MM.1S (cell line): ENCODE measurements around the gene SCGB1D2.

Source experiments
- DNase-seq: peaks from one replicate; pipeline ENCODE4 v3.0.0-alpha.2; 2015
- H2AFZ ChIP-seq: fragments of 300-600 bp; sonication (generic); 2 replicates; pipeline ENCODE4 v1.6.0; 2016; ENCODE audit warnings: antibody characterized with exemption, low read length
- H3F3A ChIP-seq: fragments of 300-600 bp; sonication (generic); 2 replicates; pipeline ENCODE4 v1.6.1; 2016; ENCODE audit warnings: mild to moderate bottlenecking, antibody characterized with exemption, low read length, moderate library complexity, mixed read lengths; ENCODE audit not compliant: insufficient read depth
- H3K27ac ChIP-seq: fragments of 300-600 bp; sonication (generic); 2 replicates; pipeline ENCODE4 v1.5.1; 2016; ENCODE audit warnings: mild to moderate bottlenecking, low read length
- H3K27me3 ChIP-seq: fragments of 300-600 bp; sonication (generic); replicated peaks from 2 replicates; pipeline ENCODE4 v1.6.0; 2016; ENCODE audit warnings: low read length; ENCODE audit not compliant: insufficient read depth
- H3K36me3 ChIP-seq: fragments of 300-600 bp; sonication (generic); replicated peaks from 2 replicates; pipeline ENCODE4 v1.6.1; 2016; ENCODE audit warnings: mild to moderate bottlenecking, low read length, mixed read lengths; ENCODE audit not compliant: insufficient read depth
- H3K4me1 ChIP-seq: fragments of 300-600 bp; sonication (generic); 2 replicates; pipeline ENCODE4 v1.6.1; 2016; ENCODE audit warnings: low read length, mixed read lengths
- H3K4me2 ChIP-seq: fragments of 300-600 bp; sonication (generic); 2 replicates; pipeline ENCODE4 v1.6.0; 2016; ENCODE audit warnings: low read depth, low read length
- H3K4me3 ChIP-seq: fragments of 300-600 bp; sonication (generic); 2 replicates; pipeline ENCODE4 v1.5.1; 2016; ENCODE audit warnings: low read length, mixed read lengths
- H3K79me2 ChIP-seq: fragments of 300-600 bp; sonication (generic); 2 replicates; pipeline ENCODE4 v1.6.1; 2016; ENCODE audit warnings: mixed run types, low read length, mixed read lengths
- H3K9ac ChIP-seq: fragments of 300-600 bp; sonication (generic); 2 replicates; pipeline ENCODE4 v1.6.1; 2016; ENCODE audit warnings: low read length, mixed read lengths
- H3K9me2 ChIP-seq: fragments of 300-600 bp; sonication (generic); replicated peaks from 2 replicates; pipeline ENCODE4 v1.6.1; 2016; ENCODE audit warnings: mild to moderate bottlenecking, low read length, mixed read lengths; ENCODE audit not compliant: insufficient read depth
- H3K9me3 ChIP-seq: fragments of 300-600 bp; sonication (generic); replicated peaks from 2 replicates; pipeline ENCODE4 v1.6.1; 2016; ENCODE audit warnings: mild to moderate bottlenecking, low read length, mixed read lengths; ENCODE audit not compliant: insufficient read depth
- H4K20me1 ChIP-seq: fragments of 300-600 bp; sonication (generic); 2 replicates; pipeline ENCODE4 v1.6.1; 2016; ENCODE audit warnings: mild to moderate bottlenecking, low read length, moderate library complexity, mixed read lengths; ENCODE audit not compliant: insufficient read depth
- EZH2 ChIP-seq: fragments of 300-600 bp; sonication (generic); optimal IDR thresholded peaks from 2 replicates; pipeline ENCODE3; 2017; ENCODE audit warnings: low read depth, mild to moderate bottlenecking, antibody characterized with exemption, low read length, mixed read lengths
- EZH2phosphoT487 ChIP-seq: fragments of 300-600 bp; sonication (generic); IDR thresholded peaks from 2 replicates; pipeline ENCODE4 v1.6.1; 2018; ENCODE audit warnings: antibody characterized with exemption, low read length
- TF ChIP-seq, protein P1 (sequence below): fragments of 300-600 bp; sonication (generic); IDR thresholded peaks from 2 replicates; pipeline ENCODE4 v1.5.1; 2016; ENCODE audit warnings: antibody characterized with exemption, low read length, mixed read lengths

SCGB1D2 gene

DNA sequence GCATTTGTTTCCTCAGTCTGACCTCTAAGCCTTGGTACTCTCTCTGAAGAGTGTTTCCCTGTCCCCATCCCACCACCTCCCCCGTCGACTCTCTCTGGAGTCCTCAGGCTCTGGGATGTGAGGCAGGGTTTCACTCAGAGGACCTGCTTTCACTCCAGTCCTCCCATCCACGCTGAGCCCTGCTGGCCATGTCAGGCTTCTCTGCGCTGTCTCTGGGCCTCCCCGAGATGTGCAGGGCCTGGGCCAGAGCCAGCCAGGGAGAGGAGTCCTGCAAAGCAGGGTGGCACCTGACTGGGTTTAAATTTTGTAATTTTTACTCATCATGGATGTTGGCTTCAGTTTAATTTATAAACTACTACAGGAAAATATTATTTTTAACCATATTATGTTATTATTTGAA, 31.2 kb downstream of the SCGB1D2 start:
- H3K27me3 ChIP-seq: no peaks in the 10 kb centered on the region
- no peak for TF ChIP-seq EZH2phosphoT487
- TF ChIP-seq, protein P1, sequence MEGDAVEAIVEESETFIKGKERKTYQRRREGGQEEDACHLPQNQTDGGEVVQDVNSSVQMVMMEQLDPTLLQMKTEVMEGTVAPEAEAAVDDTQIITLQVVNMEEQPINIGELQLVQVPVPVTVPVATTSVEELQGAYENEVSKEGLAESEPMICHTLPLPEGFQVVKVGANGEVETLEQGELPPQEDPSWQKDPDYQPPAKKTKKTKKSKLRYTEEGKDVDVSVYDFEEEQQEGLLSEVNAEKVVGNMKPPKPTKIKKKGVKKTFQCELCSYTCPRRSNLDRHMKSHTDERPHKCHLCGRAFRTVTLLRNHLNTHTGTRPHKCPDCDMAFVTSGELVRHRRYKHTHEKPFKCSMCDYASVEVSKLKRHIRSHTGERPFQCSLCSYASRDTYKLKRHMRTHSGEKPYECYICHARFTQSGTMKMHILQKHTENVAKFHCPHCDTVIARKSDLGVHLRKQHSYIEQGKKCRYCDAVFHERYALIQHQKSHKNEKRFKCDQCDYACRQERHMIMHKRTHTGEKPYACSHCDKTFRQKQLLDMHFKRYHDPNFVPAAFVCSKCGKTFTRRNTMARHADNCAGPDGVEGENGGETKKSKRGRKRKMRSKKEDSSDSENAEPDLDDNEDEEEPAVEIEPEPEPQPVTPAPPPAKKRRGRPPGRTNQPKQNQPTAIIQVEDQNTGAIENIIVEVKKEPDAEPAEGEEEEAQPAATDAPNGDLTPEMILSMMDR: no peak

DNA sequence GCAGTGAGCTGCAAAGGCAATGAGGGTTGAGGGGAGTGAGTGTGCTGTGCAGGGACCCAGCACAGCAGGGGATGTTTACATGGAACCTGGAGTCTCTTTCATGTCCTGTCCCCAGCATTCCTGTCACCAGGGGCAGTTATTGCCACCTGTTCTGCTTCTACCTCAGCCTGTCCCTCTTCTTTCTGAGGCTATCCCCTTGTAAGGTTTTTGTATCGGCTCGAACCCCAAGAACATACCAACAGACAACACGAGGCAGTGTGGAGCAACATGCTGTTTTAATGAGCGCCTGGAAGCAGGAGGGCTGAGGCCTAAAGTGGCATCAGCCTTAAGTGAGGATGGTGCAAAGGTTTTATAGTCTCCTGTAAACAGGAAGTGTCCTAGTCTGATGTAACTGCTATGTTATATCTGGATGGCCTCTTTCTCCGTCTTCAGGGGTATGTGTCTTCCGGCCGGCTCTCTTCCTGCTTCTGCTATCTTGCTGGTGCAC, 31.8 kb downstream of the SCGB1D2 start:
- Histone ChIP-seq H3F3A (no peaks in the 10 kb centered on the region), H2AFZ (no peak overlapping the region), H3K36me3 (no peaks in the 10 kb centered on the region), H3K9me2 (no peaks in the 10 kb centered on the region), H3K4me3 (no peak overlapping the region), H3K79me2 (no peaks in the 10 kb centered on the region), H3K4me2 (no peak overlapping the region), H3K27me3 (no peaks in the 10 kb centered on the region), H3K9ac (no peak overlapping the region), H3K9me3 (no peaks in the 10 kb centered on the region), H3K4me1 (no peaks in the 10 kb centered on the region), H3K27ac (no peak overlapping the region), H4K20me1 (no peaks in the 10 kb centered on the region)
- no peak for TF ChIP-seq EZH2phosphoT487
- TF ChIP-seq, protein P1: no peak
- TF ChIP-seq EZH2: no peak
- no peak for DNase-seq

More for the DNA sequence above, 31.2 kb downstream of the SCGB1D2 start:
- Histone ChIP-seq H3K36me3 (no peaks in the 10 kb centered on the region), H3K27ac (no peak overlapping the region), H3K4me3 (no peak overlapping the region), H3K4me1 (no peaks in the 10 kb centered on the region), H3K9ac (no peak overlapping the region), H3K9me3 (no peaks in the 10 kb centered on the region), H3K4me2 (no peak overlapping the region), H2AFZ (no peak overlapping the region), H3F3A (no peaks in the 10 kb centered on the region), H3K79me2 (no peaks in the 10 kb centered on the region), H3K9me2 (no peaks in the 10 kb centered on the region), H4K20me1 (no peaks in the 10 kb centered on the region)
- DNase-seq: no peak

DNA sequence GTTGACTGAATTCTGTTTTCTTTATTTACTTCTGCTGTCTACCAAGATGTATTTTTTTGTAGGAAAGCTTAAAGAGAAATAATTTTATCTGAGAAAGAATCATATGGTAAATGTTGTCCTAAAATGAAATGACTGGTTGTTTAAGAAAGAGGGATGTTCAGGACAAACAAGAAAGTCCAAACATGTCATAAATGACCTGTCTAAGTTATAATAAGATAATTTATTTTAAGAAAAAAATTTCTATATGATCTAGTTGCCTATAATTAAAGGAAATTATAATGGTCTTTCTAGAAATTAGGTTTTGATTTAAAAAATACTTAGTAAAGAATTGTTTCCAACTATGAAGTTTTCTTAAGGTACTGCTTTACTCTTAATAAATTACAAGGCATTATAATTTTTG, 38.4 kb downstream of the SCGB1D2 start:
- TF ChIP-seq, protein P1: no peak
- TF ChIP-seq EZH2 (no peak), EZH2phosphoT487 (no peak)
- Histone ChIP-seq H3F3A (no peaks in the 10 kb centered on the region), H3K79me2 (no peaks in the 10 kb centered on the region), H3K27ac (no peak overlapping the region), H3K9me2 (no peaks in the 10 kb centered on the region), H3K27me3 (no peaks in the 10 kb centered on the region), H4K20me1 (no peaks in the 10 kb centered on the region), H2AFZ (no peak overlapping the region), H3K9ac (no peak overlapping the region), H3K4me2 (no peak overlapping the region), H3K9me3 (no peaks in the 10 kb centered on the region), H3K4me1 (no peaks in the 10 kb centered on the region), H3K4me3 (no peak overlapping the region), H3K36me3 (no peaks in the 10 kb centered on the region)
- DNase-seq: no peak
